Islet precursor cell (in vitro differentiated cells): ENCODE results near the gene SETD1A.

ENCODE experiments used
- DNase-seq: peaks from one replicate; pipeline ENCODE4 v3.0.0-alpha.2; 2018

SETD1A gene

GRCh38 chr16:30983898-30984610 lies 26.5 kb downstream of the SETD1A start:
- no peak for DNase-seq

- peak; percentile 99 for DNase-seq
Measured at GRCh38 chr16:30984669-30985400, 27.3 kb downstream of the SETD1A start, which contains the start of gene HSD3B7. Gene HSD3B7, plus strand, starts transcription at chr16:30985207. Its CDS starts 452 bp downstream, at chr16:30985659.

DNA sequence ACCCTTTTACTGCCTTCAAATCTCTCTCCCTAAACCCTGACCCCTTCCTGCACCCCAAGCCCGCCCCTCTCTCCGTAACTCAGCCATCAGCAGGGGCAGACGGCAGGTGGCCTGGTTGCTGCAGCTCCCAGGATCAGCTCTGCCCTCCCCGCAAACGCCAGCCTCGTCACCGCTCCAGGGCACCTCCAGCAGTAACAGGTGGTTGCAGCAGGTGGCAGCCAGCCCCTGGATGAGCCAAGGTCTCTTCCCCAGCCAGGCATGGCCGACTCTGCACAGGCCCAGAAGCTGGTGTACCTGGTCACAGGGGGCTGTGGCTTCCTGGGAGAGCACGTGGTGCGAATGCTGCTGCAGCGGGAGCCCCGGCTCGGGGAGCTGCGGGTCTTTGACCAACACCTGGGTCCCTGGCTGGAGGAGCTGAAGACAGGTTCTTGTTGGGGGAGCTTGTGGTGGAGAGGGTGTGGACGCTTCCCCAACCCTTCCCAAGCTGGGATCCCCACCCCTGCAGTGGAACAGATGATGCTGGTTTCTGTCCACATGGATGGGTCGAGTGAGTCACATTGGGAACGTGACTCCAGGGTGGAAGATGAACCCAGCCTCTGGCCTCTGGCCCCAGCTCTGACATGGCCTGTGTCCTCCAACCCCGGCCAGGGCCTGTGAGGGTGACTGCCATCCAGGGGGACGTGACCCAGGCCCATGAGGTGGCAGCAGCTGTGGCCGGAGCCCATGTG lies 28.0 kb downstream of the SETD1A start:
- DNase-seq, result no peak

GRCh38 chr16:30986129-30986991 lies 28.8 kb downstream of the SETD1A start:
- no peak for DNase-seq

DNA sequence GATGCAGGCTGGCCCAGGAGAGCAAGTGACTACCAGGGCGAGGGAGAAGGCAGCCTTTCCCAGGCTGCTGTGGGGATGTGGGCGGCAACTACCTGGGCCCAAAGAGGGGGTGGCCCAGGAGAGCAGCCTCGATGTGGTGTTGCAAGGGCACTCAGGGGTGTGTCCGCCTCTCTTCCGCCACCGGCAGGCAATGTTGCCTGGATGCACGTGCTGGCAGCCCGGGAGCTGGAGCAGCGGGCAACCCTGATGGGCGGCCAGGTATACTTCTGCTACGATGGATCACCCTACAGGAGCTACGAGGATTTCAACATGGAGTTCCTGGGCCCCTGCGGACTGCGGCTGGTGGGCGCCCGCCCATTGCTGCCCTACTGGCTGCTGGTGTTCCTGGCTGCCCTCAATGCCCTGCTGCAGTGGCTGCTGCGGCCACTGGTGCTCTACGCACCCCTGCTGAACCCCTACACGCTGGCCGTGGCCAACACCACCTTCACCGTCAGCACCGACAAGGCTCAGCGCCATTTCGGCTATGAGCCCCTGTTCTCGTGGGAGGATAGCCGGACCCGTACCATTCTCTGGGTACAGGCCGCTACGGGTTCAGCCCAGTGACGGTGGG lies 30.1 kb downstream of the SETD1A start:
- no peak for DNase-seq

- DNase-seq, result no peak
Measured at GRCh38 chr16:30989469-30990047, 32.0 kb downstream of the SETD1A start.

GRCh38 chr16:30990105-30990504 lies 32.6 kb downstream of the SETD1A start:
- no peak for DNase-seq

GRCh38 chr16:30991052-30991451 lies 33.5 kb downstream of the SETD1A start:
- no peak for DNase-seq

DNA sequence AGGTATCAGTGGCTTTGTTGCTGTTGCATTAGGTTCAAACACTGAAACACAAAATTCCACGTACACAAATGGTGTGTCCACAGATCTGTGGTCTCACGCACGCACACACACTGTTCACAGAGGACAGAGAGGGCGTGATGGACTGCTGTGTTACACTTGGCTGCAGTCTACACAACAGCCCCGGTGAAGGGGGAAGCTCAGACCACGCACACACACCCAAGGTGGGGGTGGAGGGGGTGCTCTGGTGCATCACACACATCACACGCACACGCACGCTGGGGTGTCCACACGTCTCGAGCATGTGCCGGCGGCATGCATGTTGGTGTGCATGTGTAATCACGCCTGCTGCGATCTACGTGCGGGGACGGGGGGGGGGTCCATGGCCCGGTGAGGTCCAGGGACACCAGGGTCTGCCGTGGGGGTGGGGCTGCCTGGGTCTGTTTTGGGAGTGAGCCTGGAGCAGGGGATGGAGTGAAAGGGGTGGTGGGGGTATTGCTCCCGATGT lies 34.8 kb downstream of the SETD1A start:
- no peak for DNase-seq

DNA sequence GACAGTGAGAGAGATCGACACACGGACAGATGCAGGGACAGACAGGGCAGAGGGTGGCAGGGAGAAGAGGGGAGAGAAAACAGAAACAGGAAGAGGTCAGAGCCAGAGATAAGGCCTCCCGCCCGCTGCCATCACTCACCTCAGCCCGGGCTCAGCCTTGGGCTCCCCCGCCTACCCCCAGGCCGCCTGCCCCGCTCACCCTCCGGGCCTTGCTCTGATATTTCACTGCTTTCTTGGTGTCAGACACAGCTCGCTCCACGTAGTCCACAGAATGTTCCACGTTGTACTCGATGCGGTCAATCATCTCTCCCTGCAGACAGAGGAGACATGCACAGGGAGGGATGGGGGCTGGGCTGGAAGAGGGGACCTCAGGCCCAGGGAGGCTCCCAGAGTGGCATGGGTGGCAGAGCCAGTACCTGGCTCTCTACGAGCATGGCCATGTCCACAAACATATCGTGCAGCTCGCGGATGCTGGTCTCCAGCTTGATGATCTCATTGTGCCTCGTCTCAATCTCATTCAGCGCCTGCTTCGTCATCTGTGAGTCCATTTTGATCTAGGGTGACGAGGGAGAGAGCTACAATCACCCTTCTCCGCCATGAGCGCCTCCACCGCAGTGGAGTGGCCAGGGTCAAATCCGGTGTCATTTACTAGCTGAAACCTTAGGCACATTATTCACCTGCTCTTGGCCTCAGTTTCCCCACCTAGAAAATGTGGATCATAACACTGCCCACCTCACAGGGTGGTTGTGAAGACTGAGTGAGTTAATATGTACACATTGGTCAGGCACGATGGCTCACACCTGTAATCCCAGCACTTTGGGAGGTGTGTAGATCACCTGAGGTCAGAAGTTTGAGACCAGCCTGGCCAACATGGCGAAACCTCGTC lies 35.6 kb downstream of the SETD1A start:
- peak; percentile 54 for DNase-seq

GRCh38 chr16:30995927-30996323 lies 38.4 kb downstream of the SETD1A start:
- no peak for DNase-seq

- DNase-seq, result no peak
Measured at GRCh38 chr16:30996324-30996984, 38.9 kb downstream of the SETD1A start.

DNA sequence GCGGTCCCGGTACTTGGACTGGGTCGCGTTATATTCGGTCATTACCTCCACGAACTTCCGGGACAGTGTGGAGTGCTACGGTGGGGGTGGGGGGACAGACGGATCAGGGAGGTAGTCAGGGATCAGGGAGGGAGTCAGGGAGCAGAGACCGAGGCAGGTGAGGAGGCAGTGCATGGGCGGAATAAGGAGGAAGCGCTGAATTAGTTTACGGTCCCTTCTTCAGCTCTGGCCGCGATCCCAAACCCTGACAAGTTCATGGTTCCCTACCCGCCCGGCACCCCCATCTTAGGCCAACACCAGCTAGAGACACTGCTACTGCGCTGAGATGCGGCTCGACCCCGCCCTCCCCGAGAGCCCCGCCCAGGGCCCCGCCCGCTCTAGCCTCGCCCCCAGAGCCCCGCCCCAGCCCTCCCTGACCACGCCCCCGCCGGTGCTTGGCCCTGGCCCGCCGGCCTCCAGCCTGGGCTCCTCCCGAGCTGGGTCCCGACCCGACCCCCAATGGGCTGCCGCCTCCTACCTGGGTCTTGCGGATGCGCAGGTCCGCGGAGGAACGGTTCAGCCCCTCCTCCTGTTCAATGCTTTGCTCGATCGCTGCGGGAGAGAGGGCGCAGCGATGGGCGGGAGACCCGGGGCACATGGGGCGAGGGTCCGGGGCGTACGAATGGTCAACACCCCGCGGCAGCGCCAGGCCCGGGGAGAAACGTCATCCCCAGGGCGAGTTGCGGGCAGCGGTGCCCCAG lies 39.6 kb downstream of the SETD1A start:
- peak; percentile 90 for DNase-seq

DNA sequence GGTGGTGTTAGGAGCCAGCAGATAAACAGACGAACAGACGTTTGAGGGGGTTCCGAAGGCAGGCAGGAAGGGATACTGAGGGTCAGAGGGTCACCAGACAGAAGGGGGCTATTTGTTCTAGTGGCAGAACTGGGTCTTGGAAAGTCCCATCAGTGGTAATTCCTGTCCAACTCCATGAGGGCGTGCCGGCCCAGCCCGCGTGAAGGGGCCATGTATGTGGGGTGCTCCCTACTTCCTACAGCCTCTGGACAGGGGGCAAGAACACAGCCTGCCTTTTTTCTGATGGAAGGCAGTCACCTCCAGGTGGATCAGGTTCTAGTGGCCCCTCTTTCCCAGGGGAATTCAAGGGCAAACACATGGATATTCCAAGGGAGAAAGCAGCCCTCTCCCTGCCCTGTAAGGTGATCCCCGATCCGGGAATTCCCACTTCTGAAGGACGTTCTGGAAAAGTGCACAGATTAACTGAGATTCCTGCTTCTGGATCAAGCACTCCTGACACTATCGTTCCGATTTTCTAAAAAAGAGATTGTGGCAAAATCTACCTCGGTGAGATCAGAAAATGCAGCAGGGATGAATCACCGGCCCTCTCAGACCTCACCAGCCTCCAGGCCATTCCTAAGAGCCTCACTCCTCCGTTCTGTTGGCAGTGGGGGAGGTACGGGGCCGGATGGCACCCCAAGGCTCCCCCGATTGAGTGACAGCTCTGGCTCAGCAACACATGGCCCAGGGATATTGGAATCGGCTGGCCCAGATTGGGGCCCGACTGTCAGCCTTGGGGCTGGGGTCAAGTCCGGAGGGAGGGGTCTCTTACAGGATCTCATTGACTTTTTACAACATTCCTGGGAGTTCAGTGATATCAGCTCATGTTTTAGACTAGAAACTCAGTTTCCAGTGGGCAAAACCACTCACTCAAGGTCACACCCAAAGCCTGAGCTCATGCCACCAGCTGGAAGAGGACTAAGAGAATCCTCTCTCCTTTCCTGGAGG lies 40.5 kb downstream of the SETD1A start:
- peak; percentile 84 for DNase-seq

GRCh38 chr16:30998852-30999761 lies 41.6 kb downstream of the SETD1A start:
- no peak for DNase-seq

DNA sequence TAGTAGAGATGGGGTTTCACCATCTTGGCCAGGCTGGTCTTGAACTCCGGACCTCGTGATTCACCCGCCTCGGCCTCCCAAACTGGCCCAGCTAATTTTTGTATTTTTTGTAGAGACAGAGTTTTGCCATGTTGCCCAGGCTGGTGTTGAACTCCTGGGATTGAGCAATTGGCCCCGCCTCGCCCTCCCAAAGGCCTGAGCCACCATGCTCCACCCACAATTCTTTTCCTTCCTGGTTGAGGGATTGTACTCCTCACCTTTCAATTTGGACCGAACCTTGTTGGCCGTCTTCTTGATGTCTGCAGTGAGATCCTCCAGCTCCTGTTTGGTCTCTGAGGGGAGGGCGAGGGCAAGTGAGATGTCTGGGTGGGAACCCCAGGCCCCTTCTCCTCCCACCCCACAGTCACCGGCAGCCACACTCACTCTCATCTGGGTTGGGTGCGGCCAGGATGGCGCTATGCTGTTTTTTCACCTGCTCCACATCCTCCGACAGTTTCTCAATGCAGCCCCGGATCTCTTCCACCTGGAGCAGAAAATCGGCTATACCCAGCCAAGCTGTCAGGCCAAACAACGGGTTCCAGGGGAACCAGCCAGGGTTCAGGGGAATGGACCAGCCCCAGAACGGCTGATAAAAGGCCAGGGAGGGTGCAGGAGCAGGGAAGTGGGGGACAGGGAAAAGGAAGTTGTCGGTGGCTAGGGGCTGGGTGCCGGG lies 43.3 kb downstream of the SETD1A start:
- DNase-seq, result no peak
